ENCODE measurements around the gene ZNF549.

Gene ZNF549

GRCh38 chr19:57570707-57571106 is 43.6 kb downstream of the ZNF549 start:
- no peak for DNase-seq

- DNase-seq: no peak
Observed at GRCh38 chr19:57572415-57572947, 45.3 kb downstream of the ZNF549 start.

- DNase-seq: no peak
Observed at GRCh38 chr19:57576661-57577060, 49.5 kb downstream of the ZNF549 start.

- DNase-seq: peak; percentile 91 to 94
Observed at GRCh38 chr19:57578487-57579205, 51.5 kb downstream of the ZNF549 start, which contains the start of gene ZNF416. TSS of gene ZNF416 (minus strand) at chr19:57578911. CDS start at chr19:57578704, 207 bp downstream.

GRCh38 chr19:57583104-57583520 is 56.0 kb downstream of the ZNF549 start:
- DNase-seq: no peak

- peak; percentile 81 to 86 for DNase-seq
Observed at GRCh38 chr19:57583521-57584416, 56.6 kb downstream of the ZNF549 start, which contains the start of gene ZIK1. TSS of gene ZIK1 (plus strand) at chr19:57584145. CDS start at chr19:57584357, 212 bp downstream.

GRCh38 chr19:57587529-57587928 is 60.4 kb downstream of the ZNF549 start:
- no peak for DNase-seq

GRCh38 chr19:57599377-57599760 is 72.2 kb downstream of the ZNF549 start:
- DNase-seq: no peak

- peak; percentile 91 to 94 for DNase-seq
Observed at GRCh38 chr19:57599761-57600383, 72.7 kb downstream of the ZNF549 start, which contains the start of gene ZNF530. TSS of gene ZNF530 (plus strand) at chr19:57599885. CDS start at chr19:57604346, 4,461 bp downstream.

GRCh38 chr19:57606931-57607330 is 79.8 kb downstream of the ZNF549 start:
- DNase-seq: no peak
